NCI-H524 (cell line): ENCODE measurements around the gene SLC30A1.
"Not testable (repeated sequence)": the region's sequence is repeated elsewhere in the genome, so short reads cannot be mapped to it uniquely, and the experiment has no call there.

ENCODE experiments used
- DNase-seq, 2 experiments: peaks; one replicate each; lab custom pipeline; 2025; lab: John Stamatoyannopoulos, UW

The SLC30A1 gene

DNA sequence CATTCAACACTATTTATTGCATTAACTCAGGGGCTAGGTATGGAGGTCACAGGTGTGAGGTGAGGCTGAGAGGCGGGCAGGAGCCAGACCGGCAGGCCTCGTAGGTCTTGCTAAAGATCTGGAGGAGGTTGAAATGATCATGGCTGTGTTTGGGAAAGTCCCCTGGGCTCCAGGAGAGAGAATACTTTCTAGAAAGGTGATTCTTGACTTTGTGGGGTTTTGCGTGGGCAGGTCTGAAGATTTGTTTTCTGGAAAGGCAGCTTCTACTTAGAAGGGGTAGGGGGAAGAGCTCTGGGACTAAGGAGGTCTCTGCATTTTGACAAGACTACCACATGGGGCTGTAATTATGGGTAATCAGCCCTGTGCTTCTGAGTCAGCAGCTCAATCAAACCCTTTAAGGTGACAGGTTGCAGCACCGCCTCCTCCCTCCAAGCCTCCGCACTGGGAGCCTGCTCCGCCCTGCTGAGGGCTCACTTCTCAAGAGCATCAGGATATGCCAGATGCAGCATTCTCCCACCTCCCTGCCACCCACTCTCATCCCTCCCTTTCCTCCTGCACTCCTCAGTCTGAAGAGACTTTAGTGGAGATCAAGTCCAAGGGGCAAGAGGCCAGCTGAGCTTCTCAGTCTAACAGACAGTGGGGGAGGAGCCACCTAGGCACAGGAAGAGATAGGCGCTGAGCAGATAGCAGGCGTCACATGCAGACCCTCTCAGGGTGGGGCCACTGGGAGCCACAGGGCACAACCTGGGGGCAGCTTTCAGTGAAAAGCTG, 30.5 kb downstream of the SLC30A1 start:
- DNase-seq, result peak; percentile 95 to 97

DNA sequence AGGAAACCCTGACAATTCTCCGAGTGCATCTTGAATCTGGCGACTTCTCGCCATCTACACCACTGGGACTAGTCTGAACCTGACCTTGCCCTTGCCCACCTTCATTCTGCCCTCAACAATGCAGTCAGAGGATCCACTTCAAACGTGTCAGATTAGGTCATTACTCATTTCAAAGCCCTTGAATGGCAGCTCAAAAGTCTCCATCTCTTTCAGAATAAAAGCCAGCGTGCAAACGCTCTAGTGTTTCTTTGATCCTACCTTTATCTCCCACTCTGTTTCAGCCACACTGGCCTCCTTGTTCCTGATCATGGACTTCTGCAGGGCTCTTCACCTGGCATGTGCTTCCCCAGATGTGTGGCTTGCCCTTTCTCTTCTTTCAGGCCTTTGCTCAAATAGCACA, 31.3 kb downstream of the SLC30A1 start:
- no peak for DNase-seq

DNA sequence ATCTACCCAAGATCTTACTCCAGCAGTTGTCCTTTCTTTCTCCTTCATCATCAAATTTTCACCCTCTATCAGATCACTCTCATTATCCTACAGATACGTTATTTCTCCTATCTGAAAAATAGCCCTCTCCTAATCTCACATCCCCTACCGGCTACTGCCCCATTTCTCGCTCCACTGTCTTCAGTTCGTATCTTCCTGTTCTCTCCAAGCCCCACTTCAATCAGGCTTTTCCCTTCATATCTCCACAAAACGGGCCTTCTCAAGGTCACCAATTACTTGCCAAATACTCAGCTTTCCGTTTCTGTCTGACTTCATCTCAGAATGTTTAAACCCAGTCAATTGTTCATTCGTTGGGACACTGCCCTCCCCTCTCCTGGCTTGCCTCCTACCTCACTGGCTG, 32.4 kb downstream of the SLC30A1 start:
- DNase-seq, result no peak

DNA sequence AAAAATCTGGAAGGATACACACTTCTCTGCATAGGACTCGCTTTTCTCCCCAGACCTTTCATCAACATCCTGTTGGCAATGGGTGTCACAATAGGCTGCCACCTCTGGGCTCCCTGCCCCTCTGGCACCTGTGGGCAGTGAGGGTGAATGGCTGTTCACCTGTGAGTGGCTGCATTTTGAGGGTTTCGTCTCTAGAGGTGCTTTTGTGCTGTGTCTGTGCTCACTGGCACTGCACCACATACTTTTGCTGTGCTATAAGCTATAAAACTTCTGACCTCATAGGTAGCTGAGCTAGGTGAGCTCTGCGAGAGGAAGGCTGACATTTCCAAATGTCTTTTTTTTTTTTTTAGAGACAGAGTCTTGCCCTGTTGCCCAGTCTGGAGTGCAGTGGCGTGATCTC, 35.9 kb downstream of the SLC30A1 start:
- no peak for DNase-seq

DNA sequence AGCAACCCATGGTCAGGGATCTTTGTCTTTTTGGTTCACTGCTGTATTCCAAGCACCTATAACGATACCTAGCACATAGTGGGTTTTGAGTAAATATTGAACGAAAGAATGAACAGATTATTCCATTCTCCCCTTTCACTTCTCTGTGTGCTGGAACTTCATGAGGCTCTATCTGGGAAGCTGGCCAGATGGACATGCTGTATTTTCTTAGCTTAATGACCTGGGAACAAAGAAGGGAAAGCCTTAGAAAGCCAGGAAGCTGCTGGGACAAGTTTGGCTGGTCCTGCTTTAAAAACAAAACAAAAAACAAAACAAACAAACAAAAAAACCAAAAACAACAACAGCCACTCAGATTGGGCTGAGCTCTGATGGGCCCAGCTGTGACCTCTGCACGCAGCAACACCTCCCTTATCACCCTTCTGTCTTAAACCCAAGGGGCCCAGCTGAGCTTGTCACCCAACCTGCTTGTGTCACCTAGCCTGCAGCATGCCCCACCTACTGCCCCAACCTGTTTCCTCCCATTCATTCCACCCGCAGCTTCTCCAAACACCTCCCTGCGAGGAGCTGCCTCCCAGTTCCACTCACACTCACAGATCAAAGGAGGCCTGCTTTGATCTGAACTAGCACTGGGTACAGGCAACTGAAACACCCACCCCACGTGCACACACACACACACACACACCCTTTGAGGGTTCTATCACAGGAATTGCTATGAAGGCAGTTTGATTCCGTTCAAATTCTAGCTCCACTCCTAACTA, 37.1 kb downstream of the SLC30A1 start:
- no peak for DNase-seq

DNA sequence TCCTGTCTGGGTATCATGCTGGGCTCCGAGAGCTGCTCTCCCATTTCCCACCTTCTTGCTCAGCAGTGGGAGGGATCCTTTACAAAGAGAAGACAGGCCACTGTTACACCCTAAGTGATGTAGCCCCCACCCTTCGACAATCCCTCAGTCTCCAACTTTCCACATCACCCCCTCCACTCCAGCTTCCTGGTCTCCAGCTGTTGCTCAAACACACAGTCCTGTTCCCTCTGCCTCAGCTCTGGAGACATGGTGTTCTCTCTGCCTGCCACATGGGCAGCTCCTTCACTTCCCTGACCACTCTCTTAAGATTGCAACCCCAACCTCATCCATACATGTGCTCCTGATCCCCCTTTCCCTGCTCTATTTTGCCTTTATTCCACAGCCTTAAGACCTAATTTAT, 37.7 kb downstream of the SLC30A1 start:
- DNase-seq, result no peak

DNA sequence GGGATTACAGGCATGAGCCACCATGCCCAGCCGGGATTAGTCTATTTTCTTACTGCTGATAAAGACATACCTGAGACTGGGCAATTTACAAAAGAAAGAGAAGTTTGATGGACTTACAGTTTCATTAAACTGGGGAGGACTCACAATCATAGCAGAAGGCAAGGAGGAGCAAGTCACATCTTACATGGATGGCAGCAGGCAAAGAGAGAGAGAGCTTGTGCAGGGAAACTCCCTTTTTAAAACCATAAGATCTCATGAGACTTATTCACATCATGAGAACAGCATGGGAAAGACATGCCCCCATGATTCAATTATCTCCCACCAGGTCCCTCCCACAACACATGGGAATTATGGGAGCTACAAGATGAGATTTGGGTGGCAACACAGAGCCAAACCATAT, 38.1 kb downstream of the SLC30A1 start:
- DNase-seq, result not testable (repeated sequence)

DNA sequence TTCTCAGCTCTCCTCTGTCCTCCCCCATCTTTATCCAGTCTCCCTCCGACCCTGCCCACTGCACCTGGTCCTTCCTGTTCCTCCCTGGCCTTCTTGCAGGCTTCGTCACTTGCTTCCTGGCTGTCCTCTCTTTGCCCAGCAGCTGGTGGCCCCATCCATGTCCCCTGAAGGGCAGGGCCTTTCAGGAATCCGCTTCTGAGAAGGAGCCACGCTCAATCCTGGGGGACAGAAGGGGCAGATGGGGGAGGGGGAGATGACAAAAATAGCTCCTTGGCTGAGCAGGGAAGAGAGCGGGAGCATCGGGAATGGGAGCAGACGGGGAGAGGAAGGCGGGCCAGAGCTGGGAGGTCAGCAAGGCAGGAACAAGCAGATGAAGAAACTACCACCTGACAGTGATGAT, 40.7 kb downstream of the SLC30A1 start:
- DNase-seq, result no peak

DNA sequence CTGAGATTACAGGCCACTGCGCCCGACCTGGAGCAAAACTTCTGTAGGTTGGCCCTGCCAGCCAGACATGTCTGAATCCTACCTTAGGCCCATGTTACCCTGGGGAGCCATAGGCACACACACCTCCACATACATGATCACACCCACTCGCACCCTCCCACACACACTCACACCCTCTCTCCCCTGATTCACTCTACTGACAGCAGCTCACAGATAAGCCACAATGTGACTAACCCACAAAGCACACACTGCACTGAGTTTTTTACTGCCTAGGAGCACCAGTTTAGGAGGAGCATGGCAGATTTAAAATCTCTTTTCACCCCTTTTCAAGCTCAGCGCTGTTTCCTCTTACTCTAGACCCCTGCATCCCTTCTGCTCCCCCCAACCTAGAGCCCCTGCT, 41.7 kb downstream of the SLC30A1 start:
- DNase-seq, result no peak

DNA sequence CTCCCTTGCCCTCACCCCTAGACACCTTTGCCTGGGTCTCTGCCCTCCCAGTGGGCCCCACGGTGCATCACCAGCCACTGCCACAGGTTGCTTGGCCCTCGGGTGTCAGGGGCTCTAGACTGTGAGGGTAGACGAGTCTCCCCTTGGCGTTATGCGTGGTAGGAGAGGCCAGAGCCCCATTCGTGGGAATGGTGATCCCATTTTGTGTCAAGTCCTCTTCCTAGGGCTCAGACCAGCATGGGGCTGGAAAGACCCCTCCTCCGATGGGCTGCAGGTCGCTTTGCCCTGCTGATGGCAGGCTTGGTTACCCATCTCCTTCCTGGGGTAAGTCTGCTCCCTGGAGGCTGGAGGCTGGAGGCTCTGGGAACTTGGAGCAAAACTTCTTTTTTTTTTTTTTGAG, 42.4 kb downstream of the SLC30A1 start:
- no peak for DNase-seq

DNA sequence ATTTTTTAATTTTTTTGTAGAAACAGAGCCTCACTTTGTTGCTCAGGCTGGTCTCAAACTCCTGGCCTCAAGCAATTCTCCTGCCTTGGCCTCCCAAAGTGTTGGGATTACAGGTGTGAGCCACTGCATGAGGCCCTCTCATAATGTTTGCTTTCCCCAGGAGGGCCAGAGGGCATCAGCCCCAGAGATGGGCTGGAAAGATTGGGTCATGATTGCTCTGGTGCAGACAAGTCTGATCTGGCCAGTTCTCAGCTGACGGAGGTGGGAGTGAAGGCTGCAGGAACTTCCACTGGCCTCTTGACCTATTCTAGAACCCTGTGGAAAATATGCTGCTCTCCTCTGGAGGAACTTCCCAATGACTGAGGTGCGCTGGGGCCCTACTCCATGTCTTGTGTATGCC, 43.6 kb downstream of the SLC30A1 start:
- DNase-seq, result no peak

DNA sequence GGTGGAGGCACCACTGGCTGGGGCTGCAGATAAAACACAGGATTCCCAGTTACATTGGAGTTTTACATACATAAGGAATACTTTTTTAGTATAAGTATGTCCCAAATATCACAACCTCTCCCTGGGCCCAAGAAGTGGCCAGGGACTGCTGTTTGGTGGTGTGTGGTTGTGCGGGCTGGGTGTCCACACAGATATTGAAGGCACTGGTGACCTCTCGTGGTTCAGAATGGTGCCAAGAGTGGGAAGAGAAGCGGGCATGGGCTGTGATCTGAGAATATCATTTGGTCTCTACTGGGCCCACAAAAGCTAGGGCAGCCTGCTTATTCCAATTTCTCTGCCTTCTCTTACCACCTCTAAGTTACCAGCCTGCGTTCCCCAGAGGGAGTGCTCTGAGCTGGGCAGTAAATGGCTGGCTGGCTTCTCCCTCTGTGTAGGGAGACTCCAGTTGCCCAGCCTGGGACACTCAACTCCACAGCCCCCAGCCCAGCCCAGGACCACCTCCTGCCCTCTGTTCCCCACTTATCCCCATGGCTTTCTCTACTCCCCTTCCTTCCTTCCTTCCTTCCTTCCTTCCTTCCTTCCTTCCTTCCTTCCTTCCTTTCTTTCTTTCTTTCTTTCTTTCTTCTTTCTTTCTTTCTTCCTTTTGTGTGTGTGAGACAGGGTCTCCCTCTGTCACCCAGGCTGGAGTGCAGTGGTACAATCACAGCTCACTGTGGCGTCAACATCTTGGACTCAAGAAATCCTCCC, 44.2 kb downstream of the SLC30A1 start:
- no peak for DNase-seq

DNA sequence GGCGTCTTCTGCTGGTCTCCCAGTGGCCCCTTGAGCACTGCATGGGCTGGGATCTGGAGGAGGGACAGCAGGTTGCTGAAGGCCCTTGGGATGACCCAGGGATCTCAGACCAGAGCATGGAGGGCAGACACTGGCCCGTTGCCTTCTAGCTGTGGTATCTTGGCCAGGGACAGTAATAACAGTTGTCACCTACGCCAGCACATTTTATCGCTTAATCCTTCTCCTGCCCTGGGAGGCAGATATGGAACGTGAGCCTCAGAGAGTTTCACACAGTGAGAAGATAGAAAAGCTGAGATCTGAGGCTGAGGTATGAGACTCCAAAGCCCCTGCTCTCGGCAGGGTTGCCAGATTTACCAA, 46.9 kb downstream of the SLC30A1 start:
- no peak for DNase-seq

DNA sequence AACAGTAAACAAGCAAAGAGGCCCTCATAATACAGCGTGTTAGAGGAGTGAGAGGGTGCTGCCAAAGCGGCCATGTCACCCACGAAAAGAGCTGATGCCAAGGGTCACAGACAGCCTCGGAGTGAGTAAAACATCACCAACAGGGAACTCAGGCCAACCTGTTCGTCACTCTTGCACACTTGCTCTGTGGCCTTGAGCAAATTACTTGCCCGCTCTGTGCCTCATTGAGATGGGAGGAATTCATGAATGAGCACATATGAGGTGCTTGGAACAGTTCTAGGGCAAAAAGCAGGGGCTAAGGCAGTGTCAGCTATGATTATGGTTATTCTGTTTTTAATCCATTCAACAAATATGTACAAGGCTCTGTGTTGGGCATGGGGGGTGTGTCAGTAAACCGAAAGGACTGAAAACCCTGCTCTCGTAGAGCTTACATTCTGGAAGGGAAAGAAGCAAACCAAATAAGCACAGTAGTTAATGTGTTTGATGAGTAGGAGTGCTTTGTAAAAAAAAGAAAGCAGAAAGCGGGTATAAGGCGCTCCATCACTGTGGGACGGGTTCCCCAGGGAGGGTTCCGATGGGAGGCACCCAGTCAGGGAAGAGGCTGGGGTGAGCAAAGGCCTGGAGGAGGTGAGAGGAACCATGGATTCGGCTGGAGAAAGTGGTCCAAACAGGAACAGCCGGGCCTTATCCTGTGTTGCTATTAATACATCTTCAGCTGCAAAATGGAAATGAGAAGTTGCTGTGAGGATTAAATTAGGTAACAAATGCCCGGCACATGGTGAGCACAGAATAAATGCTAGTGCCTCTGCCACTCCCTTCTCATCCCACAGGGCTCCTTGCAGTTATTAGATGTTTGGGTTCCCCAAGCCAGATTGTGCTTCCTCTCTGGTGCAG, 47.5 kb downstream of the SLC30A1 start:
- DNase-seq, result no peak

DNA sequence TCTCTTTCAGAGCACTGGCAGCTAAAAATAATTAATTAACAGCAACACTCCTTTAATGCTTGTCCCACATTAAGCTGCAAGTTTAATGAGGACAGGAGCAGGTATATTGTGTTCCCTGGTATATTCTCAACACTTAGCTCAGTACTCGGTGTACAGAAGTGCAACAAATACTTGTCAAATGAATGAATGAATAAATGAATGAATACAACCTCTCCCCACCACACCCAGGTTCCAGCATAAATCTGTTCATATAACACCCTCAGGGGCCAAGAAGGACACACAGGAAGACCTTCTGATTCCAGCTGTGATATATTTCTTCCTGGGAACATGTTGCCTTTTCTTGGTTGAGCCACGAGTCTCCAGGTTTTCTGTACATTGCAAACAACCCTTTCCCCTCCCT, 48.9 kb downstream of the SLC30A1 start:
- DNase-seq, result no peak

DNA sequence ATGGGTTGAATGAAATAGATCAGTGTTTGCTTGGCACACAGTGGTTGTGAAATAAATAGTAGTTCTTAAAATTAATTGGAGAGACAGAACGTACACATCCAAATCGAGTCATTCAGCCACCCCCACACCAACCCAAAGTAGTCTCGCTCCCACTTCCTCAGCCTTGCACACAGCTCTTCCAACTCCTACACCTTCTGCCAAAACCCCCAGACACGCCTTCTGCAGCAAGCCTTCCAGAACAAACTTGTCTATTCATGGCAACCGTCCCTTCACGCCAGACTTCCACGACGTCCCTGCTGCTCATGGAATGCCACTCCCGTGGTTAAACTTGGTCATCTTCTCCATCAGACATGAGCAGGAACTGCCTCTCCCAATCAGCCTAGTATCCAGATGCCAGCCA, 49.5 kb downstream of the SLC30A1 start:
- DNase-seq, result no peak

DNA sequence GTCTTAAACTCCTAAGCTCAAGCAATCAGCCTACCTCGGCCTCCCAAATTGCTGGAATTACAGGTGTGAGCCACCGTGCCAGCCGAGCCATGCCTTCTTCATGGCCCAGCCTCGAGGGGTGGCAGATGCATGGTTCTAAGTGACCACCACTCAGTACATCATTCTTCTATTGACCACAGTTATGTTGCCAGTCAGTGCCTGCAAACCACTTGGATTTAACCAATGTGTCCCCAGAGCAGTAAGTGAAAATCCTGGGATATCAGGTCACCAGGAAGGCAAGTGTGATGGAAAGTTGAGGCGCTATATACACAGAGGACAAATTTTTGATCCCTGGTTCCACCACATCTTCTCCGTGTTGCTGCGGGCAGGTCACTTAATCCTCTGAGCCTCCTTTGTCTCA, 50.0 kb downstream of the SLC30A1 start:
- DNase-seq, result no peak

DNA sequence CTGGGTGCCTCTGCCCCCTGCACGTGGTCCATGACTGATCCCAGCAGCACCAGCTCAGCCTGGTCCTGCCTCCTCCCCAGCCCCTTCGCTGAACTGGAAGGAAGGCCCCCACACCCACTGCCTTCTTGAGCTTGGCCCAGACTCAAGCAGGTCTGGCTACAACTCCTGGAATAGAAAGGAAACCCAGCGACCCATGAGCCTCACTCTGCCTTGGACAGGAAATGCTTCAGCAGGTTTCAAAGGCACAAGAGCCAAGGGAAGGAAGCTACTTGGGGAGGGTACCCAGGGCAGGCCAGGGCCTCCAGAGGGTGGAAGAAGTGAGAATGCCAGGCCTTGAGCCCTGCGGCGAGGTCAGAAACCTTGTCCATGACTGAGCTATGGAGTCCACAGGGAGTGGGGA, 51.1 kb downstream of the SLC30A1 start:
- DNase-seq, result no peak

DNA sequence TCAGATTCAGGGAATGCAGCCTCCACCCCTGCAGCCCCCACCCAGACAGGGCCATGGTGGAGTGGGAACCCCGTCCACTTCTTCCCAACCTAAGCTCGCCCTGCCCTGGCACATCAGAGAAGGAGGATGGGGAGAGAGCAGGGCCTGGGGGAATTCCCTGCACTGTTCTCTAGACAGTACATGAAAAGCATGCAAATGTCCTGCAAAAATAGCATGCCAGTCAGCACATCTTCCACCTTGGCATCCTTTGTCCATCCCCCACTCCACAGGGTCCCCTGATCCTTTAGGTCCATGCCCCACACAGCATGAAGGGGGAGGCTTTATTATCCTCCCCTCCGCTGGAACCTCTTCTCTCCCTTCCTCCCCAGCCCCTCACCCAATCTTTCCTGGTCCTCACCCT, 52.0 kb downstream of the SLC30A1 start:
- no peak for DNase-seq

DNA sequence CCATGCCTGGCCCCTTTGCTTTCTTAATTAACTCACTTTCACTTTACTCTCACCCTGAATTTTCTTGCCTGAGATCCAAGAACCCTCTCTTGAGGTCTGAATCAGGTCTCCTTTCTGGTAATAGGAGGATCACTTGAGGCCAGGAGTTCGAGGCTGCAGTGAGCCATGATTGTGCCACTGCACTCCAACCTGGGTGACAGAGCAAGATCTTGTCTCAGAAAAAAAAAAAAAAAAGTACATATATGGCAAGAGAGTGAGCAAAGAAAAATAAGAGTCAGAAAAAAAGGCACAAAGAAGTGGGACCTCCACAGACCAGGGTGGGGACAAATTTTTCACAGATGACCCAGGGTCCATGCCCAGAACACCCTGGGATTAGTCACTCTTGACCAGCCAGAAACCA, 52.9 kb downstream of the SLC30A1 start:
- no peak for DNase-seq

DNA sequence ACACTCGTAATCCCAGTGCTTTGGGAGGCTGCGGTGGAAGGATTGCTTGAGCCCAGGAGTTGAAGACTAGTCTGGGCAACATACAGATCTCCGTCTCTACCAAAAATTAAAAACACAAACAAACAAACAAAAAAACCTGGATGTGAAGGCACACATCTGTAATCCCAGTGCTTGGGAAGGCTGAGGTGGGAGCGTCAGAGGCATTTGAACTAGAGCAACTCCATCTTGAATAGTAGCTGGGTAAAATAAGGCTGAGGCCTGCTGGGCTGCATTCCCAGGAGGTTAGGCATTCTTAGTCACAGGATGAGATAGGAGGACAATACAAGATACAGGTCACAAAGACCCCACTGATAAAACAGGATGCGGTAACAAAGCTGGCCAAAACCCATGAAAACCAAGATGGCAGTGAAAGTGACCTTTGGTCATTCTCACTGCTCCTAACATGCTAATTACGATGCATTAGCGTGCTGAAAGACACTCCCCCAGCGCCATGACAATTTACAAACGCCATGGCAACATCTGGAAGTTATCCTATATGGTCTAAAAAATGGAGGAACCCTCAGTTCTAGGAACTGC, 53.8 kb downstream of the SLC30A1 start:
- no peak for DNase-seq

DNA sequence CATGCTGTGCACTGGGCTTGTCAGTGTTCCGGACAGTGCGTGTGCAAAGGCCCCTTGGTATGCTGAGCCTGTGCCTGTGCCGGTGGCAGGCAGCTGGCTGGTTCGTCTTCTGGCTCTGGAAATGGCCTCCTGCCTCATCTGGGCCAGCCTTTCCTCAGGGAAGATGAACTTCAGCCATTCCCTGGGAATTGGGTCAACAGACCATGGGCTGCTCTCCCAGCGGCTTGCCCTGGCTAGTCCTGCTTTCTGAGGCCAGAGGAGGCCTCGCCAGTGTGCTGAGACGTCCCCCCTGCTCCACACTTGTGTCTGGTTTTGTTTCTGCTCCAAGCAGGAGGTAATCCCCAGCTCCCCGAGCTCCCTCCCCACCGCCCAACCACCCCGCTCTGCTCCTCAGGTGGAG, 54.4 kb downstream of the SLC30A1 start:
- DNase-seq, result no peak
